Uterus (tissue), 4 donors: Measurements from ENCODE around the gene LLCFC1. TPM values are rescaled to one million over a fixed set of nuclear protein-coding genes. Genes with fewer than 3 reads are reported as not detected.

Experiments
- total RNA-seq, 4 donors: library from RNA; depleted of rRNA in 3 of 4; stranded (reverse); fragments of >200 nt in 3 of 4; gene quantifications; one replicate each; pipeline versions ENCODE4 v1.1.0 to v1.2.4, GENCODE V29; 2014 to 2023
- donor health status: DM: yes; HTN: yes; CAD: no.

LLCFC1 gene
- total RNA-seq, 4 donors from 2014 or later = not detected

Other genes starting within 250 kb of the LLCFC1 start
- 1 to 10 TPM in 1 of 4 donors, not detected in 3; 1.0 TPM for gene PRSS1, start 190.0 kb upstream of the LLCFC1 start, total RNA-seq
- gene PRSS2, start 168.5 kb upstream of the LLCFC1 start, total RNA-seq = not detected
- gene EPHB6, start 84.4 kb upstream of the LLCFC1 start, total RNA-seq = 10 to 100 TPM in 3 of 4 donors, 1 to 10 TPM in 1; 1.5 to 34.6 (median 21.9) TPM
- 1 to 10 TPM in 1 of 4 donors, under 1 TPM in 1, not detected in 2; 0.46 to 1.3 TPM for gene TRPV6, start 53.7 kb upstream of the LLCFC1 start, total RNA-seq
- gene TRPV5, start 5.7 kb upstream of the LLCFC1 start, total RNA-seq = under 1 TPM in 1 of 4 donors, not detected in 3; 0.34 TPM
- 1 to 10 TPM in 1 of 4 donors, under 1 TPM in 1, not detected in 2; 0.98 to 1.8 TPM for gene KEL, start 22.9 kb downstream of the LLCFC1 start, total RNA-seq
- 1 to 10 TPM in 2 of 4 donors, not detected in 2; 1.0 to 2.4 TPM for gene OR9A2, start 87.6 kb downstream of the LLCFC1 start, total RNA-seq
- not detected for gene OR6V1, start 112.9 kb downstream of the LLCFC1 start, total RNA-seq
- gene PIP, start 192.6 kb downstream of the LLCFC1 start, total RNA-seq = not detected
- not detected for gene TAS2R39, start 243.9 kb downstream of the LLCFC1 start, total RNA-seq